GM12874 (cell line): ENCODE results near the gene SAMSN1.

Source experiments
- CTCF ChIP-seq: IDR thresholded peaks from 2 replicates; pipeline ENCODE4 v1.5.1; 2011; ENCODE audit warnings: low read depth, mild to moderate bottlenecking, control low read depth, low read length, moderate library complexity; ENCODE audit not compliant: insufficient read depth

SAMSN1 gene

GRCh38 chr21:14435423-14435822 lies 110.7 kb downstream of the SAMSN1 start:
- no peak for TF ChIP-seq CTCF
